ENCODE measurements around the gene CRYGC. TPM values are rescaled to one million over a fixed set of nuclear protein-coding genes. Genes with fewer than 3 reads are reported as not detected.

Gene CRYGC
- total RNA-seq, 1 donor from 2014 or later, result not detected

DNA sequence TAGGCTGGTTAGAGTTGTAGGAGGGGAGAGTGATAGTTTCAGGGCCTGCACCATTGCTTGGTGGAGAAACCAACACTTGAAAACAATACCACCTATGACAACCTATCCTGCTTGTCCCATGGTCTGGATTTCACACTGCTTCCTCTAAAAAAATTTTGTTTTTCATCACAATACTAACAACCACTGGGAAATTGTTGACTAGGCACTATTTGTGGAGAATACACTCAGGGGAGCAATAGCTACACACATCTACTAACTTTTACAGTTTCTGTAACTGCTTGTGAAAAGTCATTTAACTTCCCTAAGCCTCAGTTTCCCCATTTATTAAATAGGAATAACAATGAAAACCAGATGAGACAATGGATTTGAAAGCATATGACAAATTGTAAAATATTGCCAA lies 20.5 kb upstream of the CRYGC start:
- no peak for DNase-seq (ENCODE audit: low read depth)
- Histone ChIP-seq H3K4me3 (ENCODE audit: low read depth, low read length) (no peak overlapping the region), H3K36me3 (ENCODE audit: control insufficient read depth, insufficient read depth, low read length) (no peaks in the 10 kb centered on the region), H3K27me3 (ENCODE audit: control insufficient read depth, insufficient read depth, low read length) (peaks cover 2% of the 10 kb centered on the region)
- TF ChIP-seq, protein P1, sequence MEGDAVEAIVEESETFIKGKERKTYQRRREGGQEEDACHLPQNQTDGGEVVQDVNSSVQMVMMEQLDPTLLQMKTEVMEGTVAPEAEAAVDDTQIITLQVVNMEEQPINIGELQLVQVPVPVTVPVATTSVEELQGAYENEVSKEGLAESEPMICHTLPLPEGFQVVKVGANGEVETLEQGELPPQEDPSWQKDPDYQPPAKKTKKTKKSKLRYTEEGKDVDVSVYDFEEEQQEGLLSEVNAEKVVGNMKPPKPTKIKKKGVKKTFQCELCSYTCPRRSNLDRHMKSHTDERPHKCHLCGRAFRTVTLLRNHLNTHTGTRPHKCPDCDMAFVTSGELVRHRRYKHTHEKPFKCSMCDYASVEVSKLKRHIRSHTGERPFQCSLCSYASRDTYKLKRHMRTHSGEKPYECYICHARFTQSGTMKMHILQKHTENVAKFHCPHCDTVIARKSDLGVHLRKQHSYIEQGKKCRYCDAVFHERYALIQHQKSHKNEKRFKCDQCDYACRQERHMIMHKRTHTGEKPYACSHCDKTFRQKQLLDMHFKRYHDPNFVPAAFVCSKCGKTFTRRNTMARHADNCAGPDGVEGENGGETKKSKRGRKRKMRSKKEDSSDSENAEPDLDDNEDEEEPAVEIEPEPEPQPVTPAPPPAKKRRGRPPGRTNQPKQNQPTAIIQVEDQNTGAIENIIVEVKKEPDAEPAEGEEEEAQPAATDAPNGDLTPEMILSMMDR (IDR thresholded peaks at IDR 0.05; ENCODE audit: insufficient read depth, low read length, poor library complexity, severe bottlenecking), result no peak

GRCh38 chr2:208148803-208149202 lies 19.2 kb upstream of the CRYGC start:
- DNase-seq (ENCODE audit: low read depth), result no peak
- H3K4me3 ChIP-seq (ENCODE audit: low read depth, low read length), result no peak overlapping the region
- H3K27me3 ChIP-seq (ENCODE audit: control insufficient read depth, insufficient read depth, low read length), result peaks cover 2% of the 10 kb centered on the region
- H3K36me3 ChIP-seq (ENCODE audit: control insufficient read depth, insufficient read depth, low read length), result no peaks in the 10 kb centered on the region
- TF ChIP-seq, protein P1 (IDR thresholded peaks at IDR 0.05; ENCODE audit: insufficient read depth, low read length, poor library complexity, severe bottlenecking), result peak; percentile 15

GRCh38 chr2:208147759-208148158 lies 18.1 kb upstream of the CRYGC start:
- DNase-seq (ENCODE audit: low read depth), result no peak
- TF ChIP-seq, protein P1 (IDR thresholded peaks at IDR 0.05; ENCODE audit: insufficient read depth, low read length, poor library complexity, severe bottlenecking), result no peak

DNA sequence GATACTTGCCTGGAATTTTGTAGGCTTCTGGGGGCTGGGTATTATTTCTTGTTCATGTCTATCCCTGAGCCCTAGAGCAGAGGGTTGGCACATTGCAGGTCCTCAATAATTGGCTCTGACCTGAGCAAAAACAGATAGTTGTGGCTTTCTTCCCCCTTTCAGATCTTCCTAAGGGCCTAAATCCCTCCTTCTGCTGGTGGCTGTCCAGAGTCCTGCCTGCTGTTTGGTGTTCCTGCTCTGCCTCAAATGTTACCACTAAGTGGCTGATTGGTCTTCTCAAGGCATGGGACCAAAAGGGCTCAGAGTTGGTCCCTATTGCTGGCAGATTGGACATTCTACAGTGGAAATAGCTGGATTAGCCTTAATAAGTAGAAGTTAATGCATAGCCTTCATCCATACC lies 17.4 kb upstream of the CRYGC start:
- Histone ChIP-seq H3K4me3 (ENCODE audit: low read depth, low read length) (no peak overlapping the region), H3K27me3 (ENCODE audit: control insufficient read depth, insufficient read depth, low read length) (peaks cover 2% of the 10 kb centered on the region), H3K36me3 (ENCODE audit: control insufficient read depth, insufficient read depth, low read length) (no peaks in the 10 kb centered on the region)
- TF ChIP-seq, protein P1 (IDR thresholded peaks at IDR 0.05; ENCODE audit: insufficient read depth, low read length, poor library complexity, severe bottlenecking), result no peak
- no peak for DNase-seq (ENCODE audit: low read depth)

More at GRCh38 chr2:208147759-208148158, 18.1 kb upstream of the CRYGC start:
- H3K27me3 ChIP-seq (ENCODE audit: control insufficient read depth, insufficient read depth, low read length), result peaks cover 2% of the 10 kb centered on the region
- H3K36me3 ChIP-seq (ENCODE audit: control insufficient read depth, insufficient read depth, low read length), result no peaks in the 10 kb centered on the region
- H3K4me3 ChIP-seq (ENCODE audit: low read depth, low read length), result no peak overlapping the region

GRCh38 chr2:208146006-208146405 lies 16.4 kb upstream of the CRYGC start, which contains the start of gene CRYGB:
CRYGB (minus strand) TSS chr2:208146158; CDS start chr2:208146120, 38 bp downstream.
- peaks cover 2% of the 10 kb centered on the region for H3K27me3 ChIP-seq (ENCODE audit: control insufficient read depth, insufficient read depth, low read length)
- H3K4me3 ChIP-seq (ENCODE audit: low read depth, low read length), result no peak within 1 kb of the TSS
- TF ChIP-seq, protein P1 (IDR thresholded peaks at IDR 0.05; ENCODE audit: insufficient read depth, low read length, poor library complexity, severe bottlenecking), result no peak
- no peaks in the 10 kb centered on the region for H3K36me3 ChIP-seq (ENCODE audit: control insufficient read depth, insufficient read depth, low read length)
- DNase-seq (ENCODE audit: low read depth), result no peak
